ENCODE results near the gene AGTRAP.

The AGTRAP gene

DNA sequence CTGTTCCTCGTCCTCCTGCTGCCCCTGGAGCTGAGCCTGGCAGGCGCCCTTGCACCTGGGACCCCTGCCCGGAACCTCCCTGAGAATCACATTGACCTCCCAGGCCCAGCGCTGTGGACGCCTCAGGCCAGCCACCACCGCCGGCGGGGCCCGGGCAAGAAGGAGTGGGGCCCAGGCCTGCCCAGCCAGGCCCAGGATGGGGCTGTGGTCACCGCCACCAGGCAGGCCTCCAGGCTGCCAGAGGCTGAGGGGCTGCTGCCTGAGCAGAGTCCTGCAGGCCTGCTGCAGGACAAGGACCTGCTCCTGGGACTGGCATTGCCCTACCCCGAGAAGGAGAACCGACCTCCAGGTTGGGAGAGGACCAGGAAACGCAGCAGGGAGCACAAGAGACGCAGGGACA, 29.6 kb upstream of the AGTRAP start:
- TF ChIP-seq CTCF (IDR thresholded peaks at IDR 0.05; ENCODE audit: control insufficient read depth, extremely low read depth, insufficient read depth) = no peak
- no peak overlapping the region for H3K4me3 ChIP-seq (ENCODE audit: low read depth, low read length)
- DNase-seq (ENCODE audit: low read depth) = no peak

GRCh38 chr1:11707621-11708276, 28.2 kb upstream of the AGTRAP start:
- peak; percentile 30 for DNase-seq (ENCODE audit: low read depth)
- H3K4me3 ChIP-seq (ENCODE audit: low read depth, low read length) = no peak overlapping the region

DNA sequence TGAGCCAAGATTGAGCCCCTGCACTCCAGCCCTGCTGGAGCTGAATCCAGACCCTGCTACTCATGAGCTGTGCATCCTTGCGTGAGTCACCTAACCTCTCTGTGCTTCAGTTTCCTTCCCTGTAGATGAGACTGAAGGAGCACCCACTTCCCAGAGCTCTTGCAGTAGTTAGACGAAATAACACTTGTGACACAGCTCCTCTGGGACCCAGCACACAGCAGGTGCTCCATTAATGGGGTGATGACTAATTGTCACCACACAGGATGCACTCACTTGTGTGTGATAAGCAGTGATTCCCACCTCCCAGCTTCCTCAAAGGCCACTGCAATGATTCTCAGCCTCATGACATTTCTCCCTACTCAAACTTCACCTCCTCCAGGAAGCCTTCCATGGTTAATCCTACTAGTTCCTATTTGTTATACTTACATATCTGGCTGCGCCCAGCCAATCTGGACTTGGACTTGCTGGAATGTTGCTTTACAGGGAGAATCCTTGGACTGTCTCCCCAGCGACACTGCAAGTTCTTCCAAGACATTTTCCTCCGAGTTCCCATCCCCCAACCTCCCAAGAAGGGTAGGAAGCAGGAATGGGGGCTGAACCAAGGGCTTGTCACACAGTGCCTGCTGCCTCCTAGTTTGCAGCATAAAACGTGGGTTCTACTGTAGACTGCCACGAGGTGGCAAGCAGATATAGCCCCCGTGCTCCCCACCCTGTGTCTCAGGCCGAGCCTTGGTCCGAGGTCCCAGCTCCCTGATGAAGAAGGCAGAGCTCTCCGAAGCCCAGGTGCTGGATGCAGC, 27.2 kb upstream of the AGTRAP start:
- no peak for DNase-seq (ENCODE audit: low read depth)
- no peak for TF ChIP-seq CTCF (IDR thresholded peaks at IDR 0.05; ENCODE audit: control insufficient read depth, extremely low read depth, insufficient read depth)
- no peak overlapping the region for H3K4me3 ChIP-seq (ENCODE audit: low read depth, low read length)

More at GRCh38 chr1:11707621-11708276, 28.2 kb upstream of the AGTRAP start:
- TF ChIP-seq CTCF (IDR thresholded peaks at IDR 0.05; ENCODE audit: control insufficient read depth, extremely low read depth, insufficient read depth) = no peak

- no peak overlapping the region for H3K4me3 ChIP-seq (ENCODE audit: low read depth, low read length)
- DNase-seq (ENCODE audit: low read depth) = no peak
- TF ChIP-seq CTCF (IDR thresholded peaks at IDR 0.05; ENCODE audit: control insufficient read depth, extremely low read depth, insufficient read depth) = no peak
Observed at GRCh38 chr1:11711490-11711889, 24.4 kb upstream of the AGTRAP start.

DNA sequence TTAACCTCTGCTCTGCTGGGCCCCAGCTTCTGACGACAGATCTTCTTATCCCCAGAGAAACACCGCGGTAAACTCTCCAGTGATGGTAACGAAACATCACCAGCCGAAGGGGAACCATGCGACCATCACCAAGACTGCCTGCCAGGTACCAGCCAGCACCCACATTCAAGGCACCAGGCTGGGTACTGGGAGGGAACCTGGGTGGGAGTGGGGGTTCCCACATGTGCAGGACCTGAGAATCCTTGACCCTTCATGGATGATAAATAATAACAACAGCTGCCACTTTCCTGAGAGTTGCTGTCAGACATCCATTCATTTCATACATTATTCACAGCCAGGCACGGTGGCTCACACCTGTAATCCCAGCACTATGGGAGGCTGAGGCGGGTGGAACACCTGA, 23.7 kb upstream of the AGTRAP start:
- H3K4me3 ChIP-seq (ENCODE audit: low read depth, low read length) = no peak overlapping the region
- TF ChIP-seq CTCF (IDR thresholded peaks at IDR 0.05; ENCODE audit: control insufficient read depth, extremely low read depth, insufficient read depth) = no peak

GRCh38 chr1:11713095-11713494, 22.8 kb upstream of the AGTRAP start:
- no peak for TF ChIP-seq CTCF (IDR thresholded peaks at IDR 0.05; ENCODE audit: control insufficient read depth, extremely low read depth, insufficient read depth)
- DNase-seq (ENCODE audit: low read depth) = no peak
- no peak overlapping the region for H3K4me3 ChIP-seq (ENCODE audit: low read depth, low read length)

More for the DNA sequence above, 23.7 kb upstream of the AGTRAP start:
- no peak for DNase-seq (ENCODE audit: low read depth)
